ENCODE data around the gene ZSCAN22. TPM values are rescaled to one million over a fixed set of nuclear protein-coding genes. Genes with fewer than 3 reads are reported as not detected.

ZSCAN22 gene
- total RNA-seq, 1 experiment from 2014 or later = 4.0 TPM

DNA sequence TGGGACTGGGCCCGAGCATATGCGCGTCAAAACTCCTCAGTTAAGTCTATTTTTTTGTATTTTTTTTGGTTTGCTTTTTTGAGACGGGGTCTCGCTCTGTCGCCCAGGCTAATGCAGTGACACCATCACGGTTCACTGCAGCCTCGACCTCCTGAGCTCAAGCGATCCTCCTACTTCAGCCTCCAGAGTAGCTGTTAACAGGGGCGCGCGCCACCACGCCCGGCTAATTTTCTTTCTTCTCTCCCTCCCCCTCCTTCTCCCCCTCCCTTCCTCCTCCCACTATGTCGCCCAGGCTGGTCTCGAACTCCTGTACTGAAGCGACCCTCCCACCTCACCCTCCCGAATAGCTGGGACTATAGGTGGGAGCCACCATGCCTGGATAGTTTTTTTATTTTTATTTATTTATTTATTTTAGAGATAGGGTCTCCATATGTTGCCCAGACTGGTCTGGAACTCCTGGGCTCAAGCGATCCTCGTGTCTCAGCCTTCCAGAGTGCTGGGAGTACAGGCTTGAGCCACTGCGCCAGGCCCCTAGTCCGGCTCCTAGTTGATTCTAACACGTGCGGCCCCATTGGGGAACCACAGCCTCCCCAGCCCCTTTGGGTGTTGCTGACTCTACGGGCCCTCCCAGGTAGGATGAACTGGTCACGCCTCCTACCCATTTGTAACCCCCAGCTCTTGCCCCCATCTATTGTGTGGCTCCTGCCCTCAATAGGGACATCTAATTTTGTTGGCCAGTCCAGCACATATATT, 54.8 kb downstream of the ZSCAN22 start:
- no peaks in the 10 kb centered on the region for H3K36me3 ChIP-seq (ENCODE audit: low read depth, low read length)
- H2AFZ ChIP-seq (ENCODE audit: low read length) = peak overlapping the region; percentile 69
- no peaks in the 10 kb centered on the region for H3K9me3 ChIP-seq (ENCODE audit: low read length)
- peak overlapping the region; percentile 43; the same call in 1 of the 2 replicates for H3K27ac ChIP-seq (ENCODE audit: low read length)
- H3K27me3 ChIP-seq (ENCODE audit: low read length) = no peaks in the 10 kb centered on the region
- TF ChIP-seq, protein P1, sequence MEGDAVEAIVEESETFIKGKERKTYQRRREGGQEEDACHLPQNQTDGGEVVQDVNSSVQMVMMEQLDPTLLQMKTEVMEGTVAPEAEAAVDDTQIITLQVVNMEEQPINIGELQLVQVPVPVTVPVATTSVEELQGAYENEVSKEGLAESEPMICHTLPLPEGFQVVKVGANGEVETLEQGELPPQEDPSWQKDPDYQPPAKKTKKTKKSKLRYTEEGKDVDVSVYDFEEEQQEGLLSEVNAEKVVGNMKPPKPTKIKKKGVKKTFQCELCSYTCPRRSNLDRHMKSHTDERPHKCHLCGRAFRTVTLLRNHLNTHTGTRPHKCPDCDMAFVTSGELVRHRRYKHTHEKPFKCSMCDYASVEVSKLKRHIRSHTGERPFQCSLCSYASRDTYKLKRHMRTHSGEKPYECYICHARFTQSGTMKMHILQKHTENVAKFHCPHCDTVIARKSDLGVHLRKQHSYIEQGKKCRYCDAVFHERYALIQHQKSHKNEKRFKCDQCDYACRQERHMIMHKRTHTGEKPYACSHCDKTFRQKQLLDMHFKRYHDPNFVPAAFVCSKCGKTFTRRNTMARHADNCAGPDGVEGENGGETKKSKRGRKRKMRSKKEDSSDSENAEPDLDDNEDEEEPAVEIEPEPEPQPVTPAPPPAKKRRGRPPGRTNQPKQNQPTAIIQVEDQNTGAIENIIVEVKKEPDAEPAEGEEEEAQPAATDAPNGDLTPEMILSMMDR (conservative IDR thresholded peaks at IDR 0.05; ENCODE audit: low read depth, low read length) = no peak
- TF ChIP-seq EZH2phosphoT487 (IDR thresholded peaks at IDR 0.05; ENCODE audit: borderline replicate concordance, low read length) (no peak), EZH2 (IDR thresholded peaks at IDR 0.05; ENCODE audit: low read length, unreplicated experiment) (no peak)
- H3K4me2 ChIP-seq (ENCODE audit: low read length) = peak overlapping the region; percentile 92
- no peaks in the 10 kb centered on the region for H3K9me2 ChIP-seq (replicated peaks; ENCODE audit: low read length)
- ChIA-PET CTCF (interaction anchor here (1.1 kb wide), 1 partner anchor 138 kb away, joined by 9 read pairs; the partner anchor contains the start of gene ZBTB45), POLR2A (ENCODE audit: unreplicated experiment) (interaction anchor here (0.7 kb wide), 1 partner anchor 22 kb away, joined by 6 read pairs; no protein-coding TSS in a partner anchor)
- TSS peak; percentile 47 for BruUV-seq (replicated peaks)
- DNase-seq (no peak), ATAC-seq (no peak)
- peaks cover 27% of the 10 kb centered on the region for H3K79me2 ChIP-seq (ENCODE audit: low read length)
- peak overlapping the region; percentile 90 for H3K9ac ChIP-seq (ENCODE audit: low read length)
- peak overlapping the region; percentile 79 for H3K4me3 ChIP-seq (ENCODE audit: low read length)
- no peaks in the 10 kb centered on the region for H3F3A ChIP-seq (ENCODE audit: low read length, unreplicated experiment)
- H3K4me1 ChIP-seq (ENCODE audit: insufficient read depth, low read length) = peaks cover 26% of the 10 kb centered on the region
- intact Hi-C loops (cut with micrococcal nuclease) = loop anchor here (1.0 to 2.0 kb wide), 3 partner anchors 19 to 77 kb away; partner anchors contain the start of genes ERVK3-1, ZNF324B and ZNF497
- H4K20me1 ChIP-seq (ENCODE audit: low read length) = no peaks in the 10 kb centered on the region

DNA sequence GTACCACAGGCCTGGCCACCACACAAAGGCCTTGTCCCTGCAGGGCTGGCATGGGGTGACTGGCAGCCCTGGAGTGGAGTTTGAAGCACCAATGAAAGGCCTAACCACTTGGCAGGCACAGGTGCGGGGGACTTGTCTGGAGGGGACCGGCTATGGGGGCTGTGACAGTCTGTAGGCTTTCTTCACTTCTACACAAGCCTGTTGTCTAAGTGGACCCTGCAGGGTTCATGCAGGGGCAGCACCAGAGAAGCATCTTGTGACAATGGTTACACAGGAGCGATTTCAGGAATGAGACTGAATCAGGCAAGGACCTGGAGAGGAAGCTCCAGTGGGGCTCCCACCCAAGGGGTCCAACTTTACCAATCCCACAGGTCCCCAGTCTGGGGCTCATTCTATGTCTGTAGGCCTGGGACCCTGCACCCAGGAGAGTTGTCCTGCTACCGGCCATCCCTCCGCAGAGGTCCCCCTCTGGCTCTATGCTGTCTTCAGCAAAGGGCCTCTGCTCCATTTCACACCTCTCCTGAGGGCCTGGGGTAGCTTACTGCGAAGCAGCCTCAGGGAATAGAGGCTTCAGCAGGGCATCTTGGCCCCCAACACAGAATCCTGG, 56.3 kb downstream of the ZSCAN22 start:
- Histone ChIP-seq H3F3A (ENCODE audit: low read length, unreplicated experiment) (no peaks in the 10 kb centered on the region), H3K27ac (ENCODE audit: low read length) (no peak overlapping the region), H3K9me2 (replicated peaks; ENCODE audit: low read length) (no peaks in the 10 kb centered on the region), H3K9me3 (ENCODE audit: low read length) (no peaks in the 10 kb centered on the region), H2AFZ (ENCODE audit: low read length) (no peak overlapping the region), H3K4me2 (ENCODE audit: low read length) (no peak overlapping the region), H3K27me3 (ENCODE audit: low read length) (no peaks in the 10 kb centered on the region), H3K79me2 (ENCODE audit: low read length) (peaks cover 38% of the 10 kb centered on the region), H4K20me1 (ENCODE audit: low read length) (peaks cover 8% of the 10 kb centered on the region), H3K36me3 (ENCODE audit: low read depth, low read length) (peaks cover 5% of the 10 kb centered on the region), H3K4me3 (ENCODE audit: low read length) (no peak overlapping the region), H3K9ac (ENCODE audit: low read length) (no peak overlapping the region), H3K4me1 (ENCODE audit: insufficient read depth, low read length) (peaks cover 28% of the 10 kb centered on the region)
- intact Hi-C loops (cut with micrococcal nuclease) = no loop called here
- no peak for TF ChIP-seq EZH2phosphoT487 (IDR thresholded peaks at IDR 0.05; ENCODE audit: borderline replicate concordance, low read length)
- TF ChIP-seq EZH2 (IDR thresholded peaks at IDR 0.05; ENCODE audit: low read length, unreplicated experiment) = no peak
- TF ChIP-seq, protein P1 (conservative IDR thresholded peaks at IDR 0.05; ENCODE audit: low read depth, low read length) = no peak
- BruUV-seq (replicated peaks) = no TSS peak
- no peak for ATAC-seq
- ChIA-PET POLR2A (ENCODE audit: unreplicated experiment) (no interaction called here), CTCF (no interaction called here)
- no peak for DNase-seq

All from PC-3 (cell line).